Activated CD4-positive, alpha-beta T cell treated with anti-CD3 and anti-CD28 coated beads for 1 hour (primary cell): ENCODE results near the gene ENKD1.

ENCODE experiments used
- DNase-seq: peaks from one replicate; pipeline ENCODE4 v3.0.0-alpha.2; 2020

The ENKD1 gene

DNA sequence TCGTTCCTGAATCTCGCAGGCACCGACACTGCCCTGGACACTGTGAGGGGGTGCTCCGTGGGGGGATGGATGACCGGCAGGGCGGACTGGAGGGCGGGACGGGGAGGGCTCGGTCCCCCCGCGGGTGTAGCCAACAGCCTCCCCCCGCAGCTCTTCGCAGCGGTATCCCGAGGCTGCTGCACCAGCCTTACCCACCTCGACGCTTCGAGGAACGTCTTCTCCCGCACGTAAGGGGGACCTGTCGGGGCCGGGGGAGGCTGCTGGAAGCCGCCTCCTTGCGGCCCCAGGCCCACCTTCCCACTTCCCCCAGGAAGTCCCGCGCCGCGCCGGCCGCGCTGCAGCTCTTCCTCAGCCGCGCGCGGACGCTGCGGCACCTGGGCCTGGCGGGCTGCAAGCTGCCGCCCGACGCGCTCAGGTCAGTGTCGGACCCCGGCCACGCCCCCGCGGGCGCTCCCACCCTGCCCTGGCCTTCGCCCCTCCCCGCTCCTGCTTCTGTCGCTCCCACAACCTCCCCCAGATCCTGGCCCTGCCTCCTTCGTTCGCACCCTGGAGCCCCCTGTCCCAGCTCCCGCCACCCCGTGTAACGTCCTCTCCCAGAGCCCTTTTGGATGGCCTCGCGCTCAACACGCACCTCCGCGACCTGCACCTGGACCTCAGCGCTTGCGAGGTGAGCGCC, 18.3 kb downstream of the ENKD1 start:
- DNase-seq = no peak

DNA sequence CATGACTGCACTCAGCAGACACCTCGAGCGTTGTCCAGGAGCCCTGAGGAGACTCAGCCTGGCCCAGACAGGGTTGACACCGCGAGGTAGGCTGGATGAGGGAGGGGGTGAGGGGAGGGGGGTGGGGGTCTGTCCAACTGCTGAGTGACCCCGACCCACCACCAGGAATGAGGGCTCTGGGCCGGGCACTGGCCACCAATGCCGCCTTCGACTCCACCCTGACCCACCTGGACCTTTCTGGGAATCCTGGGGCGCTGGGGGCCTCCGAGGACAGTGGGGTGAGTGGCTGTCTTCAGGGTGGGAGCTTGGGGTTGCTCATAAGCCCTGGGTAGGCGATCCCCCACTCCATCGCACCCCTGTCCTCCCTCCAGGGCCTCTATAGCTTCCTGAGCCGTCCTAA, 18.9 kb downstream of the ENKD1 start:
- no peak for DNase-seq

DNA sequence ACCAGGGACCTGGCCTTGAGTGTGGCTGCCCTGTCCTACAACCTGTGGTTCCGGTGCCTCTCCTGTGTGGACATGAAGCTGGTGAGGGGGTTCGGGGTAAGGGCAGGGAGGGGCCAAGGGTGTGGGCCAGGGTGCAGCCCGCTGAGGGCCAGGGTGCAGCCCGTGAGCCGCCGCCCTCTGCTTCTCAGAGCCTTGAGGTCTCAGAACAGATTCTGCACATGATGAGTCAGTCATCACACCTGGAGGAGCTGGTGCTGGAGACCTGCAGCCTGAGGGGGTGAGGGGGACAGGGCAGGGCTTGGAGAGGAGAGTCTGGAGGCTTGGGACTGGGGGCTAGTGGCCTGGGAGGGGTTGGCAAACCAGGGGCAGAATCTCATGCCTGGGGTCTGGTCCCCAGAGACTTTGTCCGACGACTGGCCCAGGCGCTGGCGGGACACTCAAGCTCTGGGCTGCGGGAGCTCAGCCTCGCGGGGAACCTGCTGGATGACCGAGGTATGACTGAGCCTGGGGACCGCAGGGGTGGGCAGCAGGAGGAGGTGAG, 19.4 kb downstream of the ENKD1 start:
- no peak for DNase-seq

DNA sequence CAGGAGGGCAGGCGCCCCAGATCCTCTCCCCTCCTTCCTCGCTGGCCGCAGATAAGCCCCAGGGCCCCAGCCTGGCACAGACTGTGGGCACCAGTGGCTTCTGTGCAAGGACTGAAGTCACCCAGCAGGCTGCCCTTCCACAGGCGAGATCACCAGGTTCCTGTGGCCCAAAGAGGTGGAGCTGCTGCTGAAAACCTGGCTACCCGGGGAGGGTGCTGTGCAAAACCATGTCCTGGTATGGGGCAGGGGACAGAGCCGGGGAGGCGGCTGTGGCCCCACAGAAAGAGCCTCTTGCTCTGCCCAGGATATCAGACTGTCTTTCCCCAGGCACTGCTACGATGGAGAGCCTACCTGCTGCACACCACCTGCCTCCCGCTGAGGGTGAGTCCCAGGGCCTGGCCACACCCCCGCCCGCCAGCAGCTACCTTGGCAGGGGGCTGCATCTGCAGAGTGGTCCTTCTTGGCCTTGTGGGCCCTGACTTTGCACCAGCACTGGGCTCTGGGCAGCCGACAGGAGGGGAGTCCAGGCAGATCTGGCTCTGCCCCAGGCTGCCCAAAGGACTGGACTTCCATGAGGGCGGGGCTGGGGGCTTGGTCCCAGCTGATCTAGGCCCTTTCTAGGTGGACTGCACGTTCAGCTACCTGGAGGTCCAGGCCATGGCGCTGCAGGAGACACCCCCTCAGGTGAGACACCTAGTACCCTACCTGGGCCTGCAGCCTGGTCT, 21.0 kb downstream of the ENKD1 start:
- no peak for DNase-seq

DNA sequence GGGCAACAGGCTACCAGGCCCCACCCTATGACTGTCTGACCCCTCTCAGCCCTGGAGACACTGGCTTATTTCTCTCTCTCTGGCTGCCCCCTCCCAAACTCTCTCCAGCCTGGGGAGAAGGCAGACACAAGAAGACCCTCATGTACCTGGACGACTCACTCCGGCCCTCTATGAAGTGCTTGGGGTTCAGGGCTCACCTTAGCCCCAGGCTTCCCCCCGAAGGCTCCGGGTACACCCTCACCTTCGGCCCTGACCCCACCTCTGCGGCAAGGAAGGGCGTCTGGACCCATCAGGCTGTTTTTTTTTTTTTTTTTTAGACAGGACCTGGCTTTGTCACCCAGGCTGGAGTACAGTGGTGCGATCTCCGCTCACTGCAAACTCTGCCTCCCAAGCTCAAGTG, 22.5 kb downstream of the ENKD1 start:
- no peak for DNase-seq

DNA sequence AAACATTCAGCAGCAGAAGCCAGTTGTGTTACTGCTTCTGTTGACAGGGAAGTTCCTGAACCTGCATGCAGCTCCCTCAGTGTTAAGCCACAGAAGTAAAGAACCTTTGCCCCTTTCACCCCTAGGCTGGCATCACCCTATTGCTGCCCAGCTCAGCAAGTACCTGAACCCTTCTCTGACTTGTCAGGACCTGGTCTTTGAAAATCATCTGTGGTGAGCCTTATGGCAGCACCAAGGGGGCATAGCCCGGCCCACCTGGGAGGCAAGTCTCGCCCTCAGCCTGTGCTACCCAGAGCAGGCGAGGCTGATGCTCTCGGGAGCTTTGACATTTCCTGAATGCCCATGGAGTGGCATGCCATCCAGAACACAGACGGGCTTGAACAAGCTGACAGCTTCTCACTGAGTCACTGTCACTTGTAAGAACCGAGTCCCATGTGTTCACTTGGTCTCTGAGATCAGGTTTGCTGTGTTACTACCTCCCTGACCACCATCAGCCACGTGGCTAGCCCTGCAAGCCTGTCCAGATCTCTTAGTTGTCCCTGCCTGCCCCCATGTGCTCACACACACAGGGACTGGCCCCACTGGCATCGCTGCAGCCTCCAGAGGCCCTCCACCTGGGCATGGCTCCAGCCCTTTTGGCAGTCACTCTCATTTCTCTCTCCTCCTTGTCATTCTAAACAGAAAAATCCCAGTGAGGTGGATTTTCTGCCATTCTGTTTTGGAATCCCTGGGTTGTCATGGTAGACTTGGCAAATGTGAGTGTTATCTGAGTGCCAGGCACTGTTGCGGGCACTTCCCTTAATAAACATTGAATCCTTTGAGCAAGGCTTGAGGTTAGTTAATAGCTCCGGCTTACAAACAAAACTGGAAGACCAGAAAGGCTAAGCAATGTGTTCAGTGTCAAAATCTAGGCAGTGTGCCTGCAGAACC, 24.5 kb downstream of the ENKD1 start:
- DNase-seq = no peak

DNA sequence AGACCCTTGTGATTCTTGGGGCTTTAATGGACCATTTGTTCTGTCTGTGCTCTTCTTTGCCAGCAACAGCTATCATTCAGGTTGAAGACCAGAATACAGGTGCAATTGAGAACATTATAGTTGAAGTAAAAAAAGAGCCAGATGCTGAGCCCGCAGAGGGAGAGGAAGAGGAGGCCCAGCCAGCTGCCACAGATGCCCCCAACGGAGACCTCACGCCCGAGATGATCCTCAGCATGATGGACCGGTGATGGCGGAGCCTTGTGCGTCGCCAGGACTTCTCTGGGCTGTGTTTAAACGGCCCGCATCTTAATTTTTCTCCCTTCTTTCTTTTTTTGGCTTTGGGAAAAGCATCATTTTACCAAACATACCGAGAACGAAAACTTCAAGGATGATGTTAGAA, 28.9 kb downstream of the ENKD1 start:
- no peak for DNase-seq

DNA sequence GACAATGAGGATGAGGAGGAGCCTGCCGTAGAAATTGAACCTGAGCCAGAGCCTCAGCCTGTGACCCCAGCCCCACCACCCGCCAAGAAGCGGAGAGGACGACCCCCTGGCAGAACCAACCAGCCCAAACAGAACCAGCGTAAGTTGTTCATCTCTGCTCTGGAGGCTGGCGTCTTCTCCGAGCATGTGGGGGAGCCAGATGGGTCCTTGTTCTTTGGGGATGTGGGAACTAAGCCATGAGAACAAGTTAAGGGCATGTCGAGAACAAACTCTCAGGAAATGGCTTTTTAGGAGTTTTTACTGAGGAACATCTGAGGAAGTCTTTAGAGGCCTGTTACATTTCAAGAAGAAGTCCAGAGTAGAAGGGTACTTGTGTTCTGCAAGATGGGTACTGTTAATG, 29.8 kb downstream of the ENKD1 start:
- no peak for DNase-seq

DNA sequence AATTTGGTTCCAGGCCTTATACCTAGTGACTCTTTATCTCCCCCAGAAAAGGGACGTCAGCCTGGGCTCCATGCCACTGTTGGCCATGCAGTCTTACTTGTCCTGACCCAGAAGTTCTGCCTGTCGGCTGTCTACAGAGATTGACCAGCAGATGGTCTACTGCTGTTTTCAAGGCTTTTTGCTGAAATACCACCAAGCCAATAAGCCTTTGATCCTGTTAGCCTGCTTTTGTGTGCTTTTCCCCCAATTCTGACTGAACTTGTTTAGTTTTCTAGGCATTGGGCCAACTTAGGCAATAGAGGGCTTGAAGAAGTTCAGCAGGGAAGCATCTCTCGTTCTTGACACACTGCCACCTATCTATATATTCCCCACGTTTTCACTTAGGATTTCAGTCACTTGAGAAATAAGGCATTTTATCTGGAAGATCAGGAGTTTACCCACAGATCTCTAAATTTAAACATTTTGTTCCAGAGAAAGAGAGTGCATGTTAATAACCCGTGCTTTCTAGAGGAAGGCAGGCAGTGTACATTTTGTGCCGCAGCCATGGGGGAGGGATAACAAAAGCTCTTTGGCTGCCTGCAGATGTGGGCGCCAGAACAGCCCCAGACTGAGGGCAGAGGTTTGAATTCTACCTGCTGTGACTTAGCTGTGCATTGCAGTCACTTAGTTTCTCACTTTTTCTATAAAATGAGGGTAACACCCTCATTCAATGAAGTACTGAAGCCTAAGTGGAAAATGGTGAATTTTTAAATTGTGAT, 34.0 kb downstream of the ENKD1 start:
- no peak for DNase-seq

DNA sequence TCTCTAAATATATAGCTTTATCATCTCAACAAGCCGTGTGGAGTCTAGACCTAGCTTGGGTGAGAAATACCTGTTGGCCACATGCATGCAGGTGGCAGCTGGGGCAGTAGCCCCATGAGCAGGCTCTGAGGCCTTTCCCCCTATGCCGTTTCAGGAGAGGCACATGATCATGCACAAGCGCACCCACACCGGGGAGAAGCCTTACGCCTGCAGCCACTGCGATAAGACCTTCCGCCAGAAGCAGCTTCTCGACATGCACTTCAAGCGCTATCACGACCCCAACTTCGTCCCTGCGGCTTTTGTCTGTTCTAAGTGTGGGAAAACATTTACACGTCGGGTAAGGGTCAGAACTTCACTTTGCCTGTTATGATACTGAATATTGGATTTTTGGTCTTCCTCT, 38.3 kb downstream of the ENKD1 start:
- DNase-seq = no peak

DNA sequence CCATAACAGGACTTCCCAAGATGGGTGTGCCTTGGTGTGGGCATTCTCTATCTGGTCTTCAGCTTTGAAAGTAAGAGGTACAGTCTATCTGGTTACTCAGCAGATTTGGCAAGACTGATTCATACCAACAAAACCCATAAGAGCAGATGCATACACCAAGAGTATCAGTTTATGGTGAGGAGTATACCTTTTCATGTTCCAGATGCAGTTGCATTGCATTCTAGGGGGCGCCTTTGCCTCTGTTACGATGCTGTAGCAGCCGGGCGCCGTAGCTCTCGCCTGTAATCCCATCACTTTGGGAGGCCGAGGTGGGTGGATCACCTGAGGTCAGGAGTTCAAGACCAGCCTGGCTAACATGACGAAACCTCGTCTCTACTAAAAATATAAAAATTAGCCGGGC, 52.7 kb downstream of the ENKD1 start:
- no peak for DNase-seq
